Measurements from ENCODE around the gene GATD1.

- TF ChIP-seq, protein P1, sequence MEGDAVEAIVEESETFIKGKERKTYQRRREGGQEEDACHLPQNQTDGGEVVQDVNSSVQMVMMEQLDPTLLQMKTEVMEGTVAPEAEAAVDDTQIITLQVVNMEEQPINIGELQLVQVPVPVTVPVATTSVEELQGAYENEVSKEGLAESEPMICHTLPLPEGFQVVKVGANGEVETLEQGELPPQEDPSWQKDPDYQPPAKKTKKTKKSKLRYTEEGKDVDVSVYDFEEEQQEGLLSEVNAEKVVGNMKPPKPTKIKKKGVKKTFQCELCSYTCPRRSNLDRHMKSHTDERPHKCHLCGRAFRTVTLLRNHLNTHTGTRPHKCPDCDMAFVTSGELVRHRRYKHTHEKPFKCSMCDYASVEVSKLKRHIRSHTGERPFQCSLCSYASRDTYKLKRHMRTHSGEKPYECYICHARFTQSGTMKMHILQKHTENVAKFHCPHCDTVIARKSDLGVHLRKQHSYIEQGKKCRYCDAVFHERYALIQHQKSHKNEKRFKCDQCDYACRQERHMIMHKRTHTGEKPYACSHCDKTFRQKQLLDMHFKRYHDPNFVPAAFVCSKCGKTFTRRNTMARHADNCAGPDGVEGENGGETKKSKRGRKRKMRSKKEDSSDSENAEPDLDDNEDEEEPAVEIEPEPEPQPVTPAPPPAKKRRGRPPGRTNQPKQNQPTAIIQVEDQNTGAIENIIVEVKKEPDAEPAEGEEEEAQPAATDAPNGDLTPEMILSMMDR (IDR thresholded peaks at IDR 0.05 in 4 of 5, conservative IDR thresholded peaks at IDR 0.05 in 1 of 5): no peak
- TF ChIP-seq POLR2A (IDR thresholded peaks at IDR 0.05): no peak
These were observed 2.0 kb upstream of the GATD1 start for GRCh38 chr11:778976-779954.
